Measurements from ENCODE around the gene SH3GLB1.

The SH3GLB1 gene

GRCh38 chr1:86773341-86774288 lies 69.2 kb downstream of the SH3GLB1 start:
- no peak for DNase-seq (ENCODE audit: low spot score)
- Mint-ChIP-seq H3K27ac (no peak overlapping the region), H3K9me3 (no peaks in the 10 kb centered on the region), H3K36me3 (ENCODE audit: low read depth) (no peaks in the 10 kb centered on the region), H3K4me3 (no peak overlapping the region), H3K27me3 (ENCODE audit: low read depth) (no peaks in the 10 kb centered on the region), H3K4me1 (ENCODE audit: low read depth) (peaks cover 10% of the 10 kb centered on the region)

- no peaks in the 10 kb centered on the region for H3K9me3 Mint-ChIP-seq
- H3K4me1 Mint-ChIP-seq (ENCODE audit: low read depth), result peaks cover 12% of the 10 kb centered on the region
- no peaks in the 10 kb centered on the region for H3K36me3 Mint-ChIP-seq (ENCODE audit: low read depth)
- H3K27ac Mint-ChIP-seq, result no peak overlapping the region
- DNase-seq (ENCODE audit: low spot score), result peak; percentile 59
- no peak overlapping the region for H3K4me3 Mint-ChIP-seq
- no peaks in the 10 kb centered on the region for H3K27me3 Mint-ChIP-seq (ENCODE audit: low read depth)
Observed at GRCh38 chr1:86774305-86775295, 70.2 kb downstream of the SH3GLB1 start.

DNA sequence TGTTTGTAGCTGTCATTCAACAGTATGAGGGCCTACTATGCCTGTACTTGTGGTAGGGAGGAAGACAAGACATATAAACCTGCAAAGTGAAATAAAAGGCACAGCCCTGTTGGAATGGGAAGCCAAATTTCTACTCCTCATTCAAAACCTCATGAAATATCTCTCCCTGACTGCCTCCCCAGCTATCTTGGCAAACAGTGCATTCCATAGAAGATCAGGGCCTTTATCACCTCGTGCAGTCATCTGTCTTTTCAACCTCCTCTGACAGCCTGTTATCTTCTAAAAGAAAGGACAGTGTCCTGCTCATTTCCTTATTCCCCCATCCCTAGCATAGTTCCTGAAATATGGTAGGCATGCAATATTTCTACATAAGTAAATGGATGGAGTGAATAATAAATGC lies 71.0 kb downstream of the SH3GLB1 start:
- H3K36me3 Mint-ChIP-seq (ENCODE audit: low read depth), result no peaks in the 10 kb centered on the region
- H3K27ac Mint-ChIP-seq, result no peak overlapping the region
- no peak for DNase-seq (ENCODE audit: low spot score)
- H3K27me3 Mint-ChIP-seq (ENCODE audit: low read depth), result no peaks in the 10 kb centered on the region
- H3K9me3 Mint-ChIP-seq, result no peaks in the 10 kb centered on the region
- H3K4me1 Mint-ChIP-seq (ENCODE audit: low read depth), result peaks cover 12% of the 10 kb centered on the region
- no peak overlapping the region for H3K4me3 Mint-ChIP-seq

DNA sequence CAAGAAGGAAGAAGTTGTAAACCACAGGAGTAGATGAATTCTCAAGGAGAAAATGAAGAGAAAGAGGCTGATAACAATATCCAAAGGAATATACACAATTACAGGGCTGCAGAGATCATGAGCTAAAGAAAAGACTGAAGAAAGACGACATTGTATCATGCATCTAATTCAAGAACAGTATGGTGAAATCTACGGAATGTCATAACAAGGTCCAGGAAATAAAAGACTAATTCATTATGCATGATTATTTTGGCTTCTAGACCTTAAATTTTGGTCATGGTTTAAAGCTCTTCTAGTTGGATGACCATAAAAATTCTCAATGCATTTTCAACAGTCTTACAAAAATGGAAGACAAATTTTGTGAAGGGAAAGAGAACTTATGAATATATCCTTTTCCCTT lies 71.7 kb downstream of the SH3GLB1 start:
- no peak overlapping the region for H3K27ac Mint-ChIP-seq
- H3K36me3 Mint-ChIP-seq (ENCODE audit: low read depth), result no peaks in the 10 kb centered on the region
- no peak for DNase-seq (ENCODE audit: low spot score)
- H3K4me3 Mint-ChIP-seq, result no peak overlapping the region
- H3K4me1 Mint-ChIP-seq (ENCODE audit: low read depth), result peaks cover 12% of the 10 kb centered on the region
- H3K9me3 Mint-ChIP-seq, result no peaks in the 10 kb centered on the region
- no peaks in the 10 kb centered on the region for H3K27me3 Mint-ChIP-seq (ENCODE audit: low read depth)

- peaks cover 9% of the 10 kb centered on the region for H3K4me1 Mint-ChIP-seq (ENCODE audit: low read depth)
- H3K27me3 Mint-ChIP-seq (ENCODE audit: low read depth), result no peaks in the 10 kb centered on the region
- H3K36me3 Mint-ChIP-seq (ENCODE audit: low read depth), result no peaks in the 10 kb centered on the region
- no peak overlapping the region for H3K4me3 Mint-ChIP-seq
- H3K27ac Mint-ChIP-seq, result no peak overlapping the region
- no peak for DNase-seq (ENCODE audit: low spot score)
- H3K9me3 Mint-ChIP-seq, result no peaks in the 10 kb centered on the region
Observed at GRCh38 chr1:86778569-86779239, 74.3 kb downstream of the SH3GLB1 start.

DNA sequence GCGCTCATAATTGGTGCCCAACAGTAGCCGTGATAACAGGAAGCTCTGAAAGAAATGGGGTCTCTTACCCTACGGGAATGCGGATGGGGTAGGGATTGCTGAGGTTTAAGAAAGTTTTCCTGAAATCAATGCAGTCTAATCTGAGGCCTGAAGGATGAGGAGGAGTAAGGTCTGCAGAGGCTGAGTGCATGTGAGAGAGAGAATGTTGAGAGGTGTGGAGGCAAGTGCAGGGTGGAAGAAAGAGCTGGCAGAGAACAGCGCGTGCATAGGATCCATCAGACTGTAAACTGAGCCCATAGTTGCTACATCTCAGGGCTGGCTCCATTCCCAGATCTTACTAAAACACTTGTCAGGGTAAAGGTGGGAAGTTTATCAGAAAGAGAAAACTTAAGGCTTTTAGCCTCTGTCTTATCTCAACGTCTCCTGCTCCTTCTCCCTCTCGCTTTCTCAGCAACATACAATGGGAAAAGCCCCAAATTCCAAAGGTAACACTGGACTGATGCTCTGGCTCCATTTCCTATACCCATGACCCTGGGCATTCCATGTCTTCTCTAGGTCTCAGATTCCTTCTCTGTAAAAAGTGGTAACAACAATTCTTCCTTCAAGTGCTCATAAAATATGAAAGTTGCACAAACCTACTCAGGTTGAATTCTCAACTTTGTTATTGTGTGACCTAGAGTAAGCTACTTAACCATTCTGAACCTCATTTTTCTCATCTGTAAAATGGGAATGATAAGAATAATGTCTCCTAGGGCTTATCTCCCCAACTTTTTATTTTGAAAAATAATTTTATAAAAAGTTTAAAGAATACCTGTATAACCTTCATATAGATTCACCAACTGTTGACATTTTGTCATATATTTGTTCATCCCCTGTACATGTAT lies 75.2 kb downstream of the SH3GLB1 start:
- Mint-ChIP-seq H3K4me3 (no peak overlapping the region), H3K9me3 (no peaks in the 10 kb centered on the region), H3K27ac (no peak overlapping the region), H3K27me3 (ENCODE audit: low read depth) (no peaks in the 10 kb centered on the region), H3K36me3 (ENCODE audit: low read depth) (no peaks in the 10 kb centered on the region), H3K4me1 (ENCODE audit: low read depth) (peaks cover 2% of the 10 kb centered on the region)
- no peak for DNase-seq (ENCODE audit: low spot score)

- H3K4me3 Mint-ChIP-seq, result no peak overlapping the region
- H3K36me3 Mint-ChIP-seq (ENCODE audit: low read depth), result no peaks in the 10 kb centered on the region
- H3K27ac Mint-ChIP-seq, result no peak overlapping the region
- H3K9me3 Mint-ChIP-seq, result no peaks in the 10 kb centered on the region
- no peaks in the 10 kb centered on the region for H3K27me3 Mint-ChIP-seq (ENCODE audit: low read depth)
- DNase-seq (ENCODE audit: low spot score), result no peak
- H3K4me1 Mint-ChIP-seq (ENCODE audit: low read depth), result peaks cover 2% of the 10 kb centered on the region
Observed at GRCh38 chr1:86782482-86782881, 78.1 kb downstream of the SH3GLB1 start.

DNA sequence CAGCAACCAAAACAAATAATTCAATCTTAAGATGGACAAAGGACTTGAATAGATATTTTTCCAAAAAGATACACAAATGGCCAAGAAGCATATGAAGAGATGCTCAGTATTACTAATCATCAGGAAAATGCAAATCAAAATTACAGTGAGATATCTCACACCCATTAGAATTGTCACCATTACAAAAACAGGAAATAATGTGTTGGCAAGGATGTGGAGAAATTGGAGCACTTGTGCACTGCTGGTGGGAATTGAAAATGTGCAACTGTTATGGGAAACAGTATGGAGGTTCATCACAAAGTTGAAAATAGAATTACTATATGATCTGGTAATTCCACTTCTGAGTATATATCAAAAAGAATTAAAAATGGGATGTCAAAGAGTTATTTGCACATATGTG lies 83.2 kb downstream of the SH3GLB1 start:
- Mint-ChIP-seq H3K4me3 (no peak overlapping the region), H3K27me3 (ENCODE audit: low read depth) (no peaks in the 10 kb centered on the region), H3K27ac (no peak overlapping the region), H3K4me1 (ENCODE audit: low read depth) (peaks cover 1% of the 10 kb centered on the region), H3K36me3 (ENCODE audit: low read depth) (no peaks in the 10 kb centered on the region), H3K9me3 (no peaks in the 10 kb centered on the region)
- no peak for DNase-seq (ENCODE audit: low spot score)

GRCh38 chr1:86788300-86789206 lies 84.2 kb downstream of the SH3GLB1 start:
- no peak for DNase-seq (ENCODE audit: low spot score)
- no peak overlapping the region for H3K27ac Mint-ChIP-seq
- no peaks in the 10 kb centered on the region for H3K36me3 Mint-ChIP-seq (ENCODE audit: low read depth)

GRCh38 chr1:86795316-86795715 lies 90.9 kb downstream of the SH3GLB1 start:
- Mint-ChIP-seq H3K9me3 (no peaks in the 10 kb centered on the region), H3K27me3 (ENCODE audit: low read depth) (no peaks in the 10 kb centered on the region), H3K36me3 (ENCODE audit: low read depth) (no peaks in the 10 kb centered on the region), H3K27ac (no peak overlapping the region), H3K4me1 (ENCODE audit: low read depth) (no peaks in the 10 kb centered on the region), H3K4me3 (no peak overlapping the region)
- no peak for DNase-seq (ENCODE audit: low spot score)

More at GRCh38 chr1:86788300-86789206, 84.2 kb downstream of the SH3GLB1 start:
- no peaks in the 10 kb centered on the region for H3K9me3 Mint-ChIP-seq
- H3K4me1 Mint-ChIP-seq (ENCODE audit: low read depth), result peaks cover 1% of the 10 kb centered on the region
- H3K4me3 Mint-ChIP-seq, result no peak overlapping the region
- H3K27me3 Mint-ChIP-seq (ENCODE audit: low read depth), result no peaks in the 10 kb centered on the region
